Hepatocyte (in vitro differentiated cells): ENCODE measurements around the gene ZNF154. TPM values are rescaled to one million over a fixed set of nuclear protein-coding genes. Genes with fewer than 3 reads are reported as not detected.

ENCODE experiments used
- DNase-seq: peaks from one replicate; pipeline ENCODE4 v3.0.0-alpha.2; 2016; ENCODE audit warnings: low spot score
- H2AFZ ChIP-seq: fragments of 200-600 bp; sonication (generic); 2 replicates; pipeline ENCODE4 v1.6.0; 2016; ENCODE audit warnings: antibody characterized with exemption, mild to moderate bottlenecking
- H3K27ac ChIP-seq: fragments of 200-600 bp; sonication (generic); 2 replicates; pipeline ENCODE4 v1.5.1; 2016; ENCODE audit warnings: mild to moderate bottlenecking
- H3K27me3 ChIP-seq: fragments of 200-600 bp; sonication (generic); 2 replicates; pipeline ENCODE4 v1.6.1; 2016
- H3K36me3 ChIP-seq: fragments of 200-600 bp; sonication (generic); replicated peaks from 2 replicates; pipeline ENCODE4 v1.5.1; 2016; ENCODE audit warnings: low read depth; ENCODE audit not compliant: insufficient read depth
- H3K4me1 ChIP-seq: fragments of 200-600 bp; sonication (generic); 2 replicates; pipeline ENCODE4 v1.5.1; 2016; ENCODE audit warnings: mild to moderate bottlenecking, moderate library complexity; ENCODE audit not compliant: insufficient read depth
- H3K4me2 ChIP-seq: fragments of 200-600 bp; sonication (generic); 2 replicates; pipeline ENCODE4 v1.6.0; 2016
- H3K4me3 ChIP-seq: fragments of 200-600 bp; sonication (generic); 2 replicates; pipeline ENCODE4 v1.5.1; 2016; ENCODE audit warnings: mild to moderate bottlenecking
- H3K79me2 ChIP-seq: fragments of 200-600 bp; sonication (generic); 2 replicates; pipeline ENCODE4 v1.6.0; 2017; ENCODE audit warnings: mild to moderate bottlenecking
- H3K9me2 ChIP-seq: fragments of 200-600 bp; sonication (generic); replicated peaks from 2 replicates; pipeline ENCODE4 v1.6.0; 2017; ENCODE audit warnings: mild to moderate bottlenecking; ENCODE audit not compliant: insufficient read depth
- H3K9me3 ChIP-seq: fragments of 200-600 bp; sonication (generic); 2 replicates; pipeline ENCODE4 v1.5.1; 2016; ENCODE audit warnings: low read depth, mild to moderate bottlenecking
- H4K20me1 ChIP-seq: fragments of 200-600 bp; sonication (generic); 2 replicates; pipeline ENCODE4 v1.6.0; 2016; ENCODE audit warnings: mild to moderate bottlenecking; ENCODE audit not compliant: insufficient read depth, poor library complexity, severe bottlenecking
- EZH2 ChIP-seq: fragments of 200-600 bp; sonication (generic); IDR thresholded peaks from 2 replicates; pipeline ENCODE4 v1.6.1; 2016; ENCODE audit warnings: antibody characterized with exemption, mild to moderate bottlenecking, borderline replicate concordance
- EZH2phosphoT487 ChIP-seq: fragments of 200-600 bp; sonication (generic); IDR thresholded peaks from one replicate; pipeline ENCODE4 v1.6.1; 2018; ENCODE audit warnings: antibody characterized with exemption, mild to moderate bottlenecking, low read depth, moderate library complexity; ENCODE audit not compliant: unreplicated experiment, severe bottlenecking
- WGBS: methylation state at CpG from one replicate; pipeline ENCODE4 v1.1.6; 2016; ENCODE audit warnings: low lambda C conversion rate; ENCODE audit errors: missing lambda C conversion rate; 5-methylcytosine and 5-hydroxymethylcytosine counted together
- polyA plus RNA-seq: library from polyadenylated mRNA; unstranded; fragments of >200 nt; fragmentation: Nextera tagmentation; extraction: Ambion mirVana; gene quantifications from 2 replicates; pipeline ENCODE4 v1.2.1, GENCODE V29; 2016
- total RNA-seq: library from RNA; depleted of rRNA; stranded (reverse); fragments of >200 nt; gene quantifications from 2 replicates; pipeline ENCODE4 v1.2.3, GENCODE V29; 2014
- TF ChIP-seq, protein P1 (sequence below): fragments of 200-600 bp; sonication (generic); IDR thresholded peaks from 2 replicates; pipeline ENCODE4 v1.5.1; 2016; ENCODE audit warnings: antibody characterized with exemption, mild to moderate bottlenecking; ENCODE audit not compliant: poor library complexity

The ZNF154 gene
- total and polyA plus RNA-seq, 2 experiments from 2014 or later = 3.5 to 11.1 TPM

GRCh38 chr19:57665261-57665806 is 43.7 kb downstream of the ZNF154 start:
- H3K27ac ChIP-seq = peak overlapping the region; percentile 69
- H3K4me3 ChIP-seq = no peak overlapping the region
- no peaks in the 10 kb centered on the region for H3K4me1 ChIP-seq
- WGBS = 85% methylated on average over 9 of the region's 9 CpGs
- H3K4me2 ChIP-seq = no peak overlapping the region
- no peaks in the 10 kb centered on the region for H4K20me1 ChIP-seq
- H3K27me3 ChIP-seq = no peaks in the 10 kb centered on the region
- H3K36me3 ChIP-seq = no peaks in the 10 kb centered on the region
- no peak for TF ChIP-seq EZH2phosphoT487
- TF ChIP-seq EZH2 = no peak
- TF ChIP-seq, protein P1, sequence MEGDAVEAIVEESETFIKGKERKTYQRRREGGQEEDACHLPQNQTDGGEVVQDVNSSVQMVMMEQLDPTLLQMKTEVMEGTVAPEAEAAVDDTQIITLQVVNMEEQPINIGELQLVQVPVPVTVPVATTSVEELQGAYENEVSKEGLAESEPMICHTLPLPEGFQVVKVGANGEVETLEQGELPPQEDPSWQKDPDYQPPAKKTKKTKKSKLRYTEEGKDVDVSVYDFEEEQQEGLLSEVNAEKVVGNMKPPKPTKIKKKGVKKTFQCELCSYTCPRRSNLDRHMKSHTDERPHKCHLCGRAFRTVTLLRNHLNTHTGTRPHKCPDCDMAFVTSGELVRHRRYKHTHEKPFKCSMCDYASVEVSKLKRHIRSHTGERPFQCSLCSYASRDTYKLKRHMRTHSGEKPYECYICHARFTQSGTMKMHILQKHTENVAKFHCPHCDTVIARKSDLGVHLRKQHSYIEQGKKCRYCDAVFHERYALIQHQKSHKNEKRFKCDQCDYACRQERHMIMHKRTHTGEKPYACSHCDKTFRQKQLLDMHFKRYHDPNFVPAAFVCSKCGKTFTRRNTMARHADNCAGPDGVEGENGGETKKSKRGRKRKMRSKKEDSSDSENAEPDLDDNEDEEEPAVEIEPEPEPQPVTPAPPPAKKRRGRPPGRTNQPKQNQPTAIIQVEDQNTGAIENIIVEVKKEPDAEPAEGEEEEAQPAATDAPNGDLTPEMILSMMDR = no peak
- H3K9me3 ChIP-seq = no peaks in the 10 kb centered on the region
- DNase-seq = no peak
- H3K79me2 ChIP-seq = no peaks in the 10 kb centered on the region
- H3K9me2 ChIP-seq = no peaks in the 10 kb centered on the region
- peak overlapping the region; percentile 74 for H2AFZ ChIP-seq

DNA sequence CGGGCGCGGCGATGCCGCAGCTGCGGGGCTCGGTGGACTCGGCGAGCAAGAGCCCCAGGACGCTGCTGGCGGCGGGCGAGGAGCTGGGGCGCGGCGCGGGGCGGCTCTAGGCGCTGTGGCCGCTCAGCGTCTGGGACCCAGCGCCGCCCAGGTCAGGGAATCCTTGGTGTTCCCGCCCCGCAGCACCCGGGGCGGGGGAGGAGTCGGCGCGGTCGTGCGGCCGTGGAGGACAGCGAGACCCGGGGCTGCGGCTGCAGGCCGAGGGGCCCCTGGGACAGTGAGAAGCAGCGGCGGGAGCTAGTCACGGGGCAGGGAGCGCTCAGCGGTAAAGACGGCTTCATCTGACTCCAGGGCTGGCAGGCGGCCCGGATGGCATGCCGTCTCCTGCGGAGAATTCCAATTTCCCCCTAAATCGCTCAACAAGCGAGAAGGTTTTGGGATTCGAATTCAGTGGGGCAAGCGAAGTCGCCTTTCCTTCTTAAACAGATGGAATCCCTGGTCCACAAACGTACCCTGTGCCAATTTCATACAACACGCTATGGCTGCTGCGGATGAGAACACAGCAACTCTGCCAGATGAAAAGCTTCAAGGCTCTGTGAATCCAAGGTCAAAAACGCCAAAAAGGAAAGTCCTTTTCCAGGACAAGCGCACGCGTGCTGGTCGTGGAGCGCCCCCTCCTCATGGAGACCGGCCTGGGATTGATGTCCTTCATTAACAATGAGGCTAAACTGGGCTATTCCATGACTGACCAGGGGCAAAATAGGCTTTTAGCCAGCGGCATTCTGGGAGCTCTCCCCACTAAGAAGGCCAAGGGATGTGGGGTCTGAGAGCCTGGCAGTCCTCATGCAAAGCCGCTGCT is 44.5 kb downstream of the ZNF154 start:
- no peaks in the 10 kb centered on the region for H3K4me1 ChIP-seq
- peak overlapping the region; percentile 52 for H3K4me3 ChIP-seq
- TF ChIP-seq, protein P1 = no peak
- no peak for TF ChIP-seq EZH2phosphoT487
- TF ChIP-seq EZH2 = no peak
- H2AFZ ChIP-seq = peak overlapping the region; percentile 74
- peaks cover 7% of the 10 kb centered on the region for H3K27me3 ChIP-seq
- peak overlapping the region; percentile 69 for H3K27ac ChIP-seq
- no peaks in the 10 kb centered on the region for H3K79me2 ChIP-seq
- H3K4me2 ChIP-seq = peak overlapping the region; percentile 82
- no peaks in the 10 kb centered on the region for H4K20me1 ChIP-seq
- peak; percentile 78 for DNase-seq
- H3K9me2 ChIP-seq = no peaks in the 10 kb centered on the region
- H3K36me3 ChIP-seq = no peaks in the 10 kb centered on the region
- WGBS = 5% methylated on average over 28 of the region's 64 CpGs
- H3K9me3 ChIP-seq = no peaks in the 10 kb centered on the region

DNA sequence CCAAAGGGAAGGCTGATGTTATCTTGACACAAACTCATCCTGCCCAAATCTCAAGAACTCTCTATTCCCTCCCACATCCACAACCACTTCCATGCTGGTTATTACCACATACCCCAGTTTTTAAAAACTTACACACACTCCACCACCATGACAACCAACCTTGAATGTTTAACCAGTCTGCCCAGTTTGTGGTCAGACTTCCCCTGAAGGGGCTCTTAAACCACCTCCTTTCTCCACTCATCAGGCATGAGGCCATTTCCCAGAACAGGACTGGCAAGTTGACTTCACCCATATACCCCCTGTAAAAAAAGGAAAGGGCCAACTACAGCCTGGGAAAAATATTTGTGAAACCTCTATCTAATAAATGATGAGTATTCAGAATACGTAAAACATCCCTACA is 52.7 kb downstream of the ZNF154 start:
- no peaks in the 10 kb centered on the region for H4K20me1 ChIP-seq
- H3K27ac ChIP-seq = no peak overlapping the region
- no peaks in the 10 kb centered on the region for H3K9me3 ChIP-seq
- no peak overlapping the region for H2AFZ ChIP-seq
- no peaks in the 10 kb centered on the region for H3K9me2 ChIP-seq
- DNase-seq = no peak
- no peaks in the 10 kb centered on the region for H3K79me2 ChIP-seq
- no peak overlapping the region for H3K4me2 ChIP-seq
- 90% methylated on average over 1 of the region's 1 CpG for WGBS
- H3K4me1 ChIP-seq = peaks cover 4% of the 10 kb centered on the region
- no peaks in the 10 kb centered on the region for H3K36me3 ChIP-seq
- TF ChIP-seq EZH2phosphoT487 (no peak), EZH2 (no peak)
- TF ChIP-seq, protein P1 = no peak
- H3K4me3 ChIP-seq = no peak overlapping the region
- H3K27me3 ChIP-seq = peaks cover 7% of the 10 kb centered on the region
